ENCODE measurements around the gene OSBPL2. TPM values are rescaled to one million over a fixed set of nuclear protein-coding genes. Genes with fewer than 3 reads are reported as not detected.
A peak's percentile ranks its signal among the peaks of the same experiment; 100 is the strongest.

Gene OSBPL2
- total and polyA plus RNA-seq, 3 experiments from 2014 or later: 24.5 to 24.7 (median 24.6) TPM

GRCh38 chr20:62196286-62196685 lies 42.0 kb upstream of the OSBPL2 start:
- H3K27me3 ChIP-seq (ENCODE audit: insufficient read depth, low read length, poor library complexity, severe bottlenecking): no peaks in the 10 kb centered on the region
- peaks cover 0 to 1% (median 0%) of the 10 kb centered on the region in 3 donors for H3K4me1 Mint-ChIP-seq
- DNase-seq: no peak
- H3K36me3 ChIP-seq (ENCODE audit: insufficient read depth, low read length): peaks cover 24% of the 10 kb centered on the region
- no peaks in the 10 kb centered on the region for H3K4me1 ChIP-seq (ENCODE audit: insufficient read depth, low read length)
- no peaks in the 10 kb centered on the region for H3K9me3 Mint-ChIP-seq
- H3K36me3 Mint-ChIP-seq: peaks cover 5 to 67% (median 15%) of the 10 kb centered on the region in 3 donors
- H3K27ac Mint-ChIP-seq: no peak overlapping the region
- no peak overlapping the region for H3K4me3 ChIP-seq (ENCODE audit: low read length)
- H3K9me3 ChIP-seq (ENCODE audit: low read length): no peaks in the 10 kb centered on the region
- POLR2A ChIA-PET: interaction anchor here (0.7 kb wide), 1 partner anchor 106 kb away, joined by 3 read pairs; no protein-coding TSS in a partner anchor
- CTCF ChIA-PET: no interaction called here
- no peak overlapping the region for H3K27ac ChIP-seq (ENCODE audit: low read depth, low read length)
- peaks cover 0 to 2% of the 10 kb centered on the region in 2 donors for H3K27me3 Mint-ChIP-seq
- H3K4me3 Mint-ChIP-seq: no peak overlapping the region

- Mint-ChIP-seq H3K36me3 (peaks cover 5 to 75% (median 16%) of the 10 kb centered on the region in 3 donors), H3K9me3 (no peaks in the 10 kb centered on the region), H3K27me3 (peaks cover 0 to 2% of the 10 kb centered on the region in 2 donors), H3K27ac (no peak overlapping the region), H3K4me1 (peaks cover 0 to 1% (median 0%) of the 10 kb centered on the region in 3 donors), H3K4me3 (no peak overlapping the region)
- DNase-seq: no peak
- Histone ChIP-seq H3K36me3 (ENCODE audit: insufficient read depth, low read length) (peaks cover 31% of the 10 kb centered on the region), H3K27ac (ENCODE audit: low read depth, low read length) (no peak overlapping the region), H3K27me3 (ENCODE audit: insufficient read depth, low read length, poor library complexity, severe bottlenecking) (no peaks in the 10 kb centered on the region), H3K9me3 (ENCODE audit: low read length) (no peaks in the 10 kb centered on the region), H3K4me1 (ENCODE audit: insufficient read depth, low read length) (no peaks in the 10 kb centered on the region), H3K4me3 (ENCODE audit: low read length) (no peak overlapping the region)
- ChIA-PET POLR2A (no interaction called here), CTCF (no interaction called here)
Observed at GRCh38 chr20:62197311-62197710, 41.0 kb upstream of the OSBPL2 start.

GRCh38 chr20:62197801-62198200 lies 40.5 kb upstream of the OSBPL2 start:
- Histone ChIP-seq H3K27me3 (ENCODE audit: insufficient read depth, low read length, poor library complexity, severe bottlenecking) (no peaks in the 10 kb centered on the region), H3K4me1 (ENCODE audit: insufficient read depth, low read length) (no peaks in the 10 kb centered on the region), H3K4me3 (ENCODE audit: low read length) (no peak overlapping the region), H3K36me3 (ENCODE audit: insufficient read depth, low read length) (peaks cover 31% of the 10 kb centered on the region), H3K27ac (ENCODE audit: low read depth, low read length) (no peak overlapping the region), H3K9me3 (ENCODE audit: low read length) (no peaks in the 10 kb centered on the region)
- CTCF ChIA-PET: no interaction called here
- H3K36me3 Mint-ChIP-seq: peaks cover 5 to 78% (median 16%) of the 10 kb centered on the region in 3 donors
- H3K9me3 Mint-ChIP-seq: no peaks in the 10 kb centered on the region
- no peak overlapping the region for H3K4me3 Mint-ChIP-seq
- H3K4me1 Mint-ChIP-seq: peaks cover 0 to 1% (median 0%) of the 10 kb centered on the region in 3 donors
- peak overlapping the region in 1 of 8 donors; percentile 14 for H3K27ac Mint-ChIP-seq
- DNase-seq: no peak
- peaks cover 0 to 2% of the 10 kb centered on the region in 2 donors for H3K27me3 Mint-ChIP-seq
- POLR2A ChIA-PET: no interaction called here

- Histone ChIP-seq H3K27ac (ENCODE audit: low read depth, low read length) (no peak overlapping the region), H3K4me1 (ENCODE audit: insufficient read depth, low read length) (no peaks in the 10 kb centered on the region), H3K36me3 (ENCODE audit: insufficient read depth, low read length) (peaks cover 31% of the 10 kb centered on the region), H3K4me3 (ENCODE audit: low read length) (no peak overlapping the region), H3K27me3 (ENCODE audit: insufficient read depth, low read length, poor library complexity, severe bottlenecking) (no peaks in the 10 kb centered on the region), H3K9me3 (ENCODE audit: low read length) (no peaks in the 10 kb centered on the region)
- Mint-ChIP-seq H3K27me3 (no peaks in the 10 kb centered on the region), H3K36me3 (peaks cover 5 to 78% (median 17%) of the 10 kb centered on the region in 3 donors), H3K4me3 (no peak overlapping the region), H3K9me3 (no peaks in the 10 kb centered on the region), H3K4me1 (peaks cover 0 to 1% (median 0%) of the 10 kb centered on the region in 3 donors), H3K27ac (no peak overlapping the region)
- ChIA-PET CTCF (no interaction called here), POLR2A (no interaction called here)
- no peak for DNase-seq
Observed at GRCh38 chr20:62198496-62198895, 39.8 kb upstream of the OSBPL2 start.

GRCh38 chr20:62198931-62199330 lies 39.4 kb upstream of the OSBPL2 start:
- DNase-seq: no peak
- H3K36me3 ChIP-seq (ENCODE audit: insufficient read depth, low read length): peaks cover 31% of the 10 kb centered on the region
- CTCF ChIA-PET: no interaction called here
- no peaks in the 10 kb centered on the region for H3K27me3 ChIP-seq (ENCODE audit: insufficient read depth, low read length, poor library complexity, severe bottlenecking)
- H3K9me3 ChIP-seq (ENCODE audit: low read length): no peaks in the 10 kb centered on the region
- Mint-ChIP-seq H3K27ac (peak overlapping the region in 1 of 8 donors; percentile 60), H3K4me1 (peaks cover 0 to 1% (median 0%) of the 10 kb centered on the region in 3 donors), H3K9me3 (no peaks in the 10 kb centered on the region), H3K4me3 (no peak overlapping the region), H3K27me3 (no peaks in the 10 kb centered on the region), H3K36me3 (peaks cover 5 to 76% (median 19%) of the 10 kb centered on the region in 3 donors)
- H3K4me3 ChIP-seq (ENCODE audit: low read length): no peak overlapping the region
- no peak overlapping the region for H3K27ac ChIP-seq (ENCODE audit: low read depth, low read length)
- POLR2A ChIA-PET: no interaction called here
- H3K4me1 ChIP-seq (ENCODE audit: insufficient read depth, low read length): no peaks in the 10 kb centered on the region

- Histone ChIP-seq H3K36me3 (ENCODE audit: insufficient read depth, low read length) (peaks cover 31% of the 10 kb centered on the region), H3K27ac (ENCODE audit: low read depth, low read length) (no peak overlapping the region), H3K27me3 (ENCODE audit: insufficient read depth, low read length, poor library complexity, severe bottlenecking) (no peaks in the 10 kb centered on the region), H3K9me3 (ENCODE audit: low read length) (no peaks in the 10 kb centered on the region), H3K4me1 (ENCODE audit: insufficient read depth, low read length) (no peaks in the 10 kb centered on the region), H3K4me3 (ENCODE audit: low read length) (no peak overlapping the region)
- no peak overlapping the region for H3K4me3 Mint-ChIP-seq
- peaks cover 5 to 66% (median 16%) of the 10 kb centered on the region in 3 donors for H3K36me3 Mint-ChIP-seq
- ChIA-PET CTCF (no interaction called here), POLR2A (no interaction called here)
- peaks cover 0 to under 1% (median 0%) of the 10 kb centered on the region in 3 donors for H3K4me1 Mint-ChIP-seq
- peak in 1 of 5 donors; percentile 17 for DNase-seq
- H3K9me3 Mint-ChIP-seq: no peaks in the 10 kb centered on the region
- H3K27ac Mint-ChIP-seq: no peak overlapping the region
- no peaks in the 10 kb centered on the region for H3K27me3 Mint-ChIP-seq
Observed at GRCh38 chr20:62200491-62201172, 37.7 kb upstream of the OSBPL2 start.

- H3K36me3 ChIP-seq (ENCODE audit: insufficient read depth, low read length): peaks cover 31% of the 10 kb centered on the region
- no peaks in the 10 kb centered on the region for H3K4me1 ChIP-seq (ENCODE audit: insufficient read depth, low read length)
- no peaks in the 10 kb centered on the region for H3K4me1 Mint-ChIP-seq
- H3K27me3 Mint-ChIP-seq: no peaks in the 10 kb centered on the region
- no peaks in the 10 kb centered on the region for H3K27me3 ChIP-seq (ENCODE audit: insufficient read depth, low read length, poor library complexity, severe bottlenecking)
- DNase-seq: peak in 1 of 5 donors; percentile 43
- CTCF ChIA-PET: no interaction called here
- no peaks in the 10 kb centered on the region for H3K9me3 ChIP-seq (ENCODE audit: low read length)
- H3K4me3 ChIP-seq (ENCODE audit: low read length): no peak overlapping the region
- no peak overlapping the region for H3K27ac ChIP-seq (ENCODE audit: low read depth, low read length)
- H3K36me3 Mint-ChIP-seq: peaks cover 5 to 63% (median 15%) of the 10 kb centered on the region in 3 donors
- no peaks in the 10 kb centered on the region for H3K9me3 Mint-ChIP-seq
- POLR2A ChIA-PET: no interaction called here
- H3K27ac Mint-ChIP-seq: peak overlapping the region in 1 of 8 donors; percentile 43
- no peak overlapping the region for H3K4me3 Mint-ChIP-seq
Observed at GRCh38 chr20:62201173-62202082, 36.9 kb upstream of the OSBPL2 start.

- H3K27ac Mint-ChIP-seq: no peak overlapping the region
- CTCF ChIA-PET: no interaction called here
Observed at GRCh38 chr20:62202083-62202395, 36.3 kb upstream of the OSBPL2 start.

More at GRCh38 chr20:62202083-62202395, 36.3 kb upstream of the OSBPL2 start:
- peak in 1 of 5 donors; percentile 27 for DNase-seq
- Mint-ChIP-seq H3K4me3 (no peak overlapping the region), H3K27me3 (no peaks in the 10 kb centered on the region), H3K36me3 (peaks cover 5 to 63% (median 15%) of the 10 kb centered on the region in 3 donors), H3K4me1 (no peaks in the 10 kb centered on the region), H3K9me3 (no peaks in the 10 kb centered on the region)
- Histone ChIP-seq H3K4me1 (ENCODE audit: insufficient read depth, low read length) (no peaks in the 10 kb centered on the region), H3K27me3 (ENCODE audit: insufficient read depth, low read length, poor library complexity, severe bottlenecking) (no peaks in the 10 kb centered on the region), H3K27ac (ENCODE audit: low read depth, low read length) (no peak overlapping the region), H3K36me3 (ENCODE audit: insufficient read depth, low read length) (peaks cover 31% of the 10 kb centered on the region), H3K4me3 (ENCODE audit: low read length) (no peak overlapping the region), H3K9me3 (ENCODE audit: low read length) (no peaks in the 10 kb centered on the region)
- POLR2A ChIA-PET: no interaction called here
